ENCODE results near the gene BCL10. TPM values are rescaled to one million over a fixed set of nuclear protein-coding genes. Genes with fewer than 3 reads are reported as not detected.

Gene BCL10
- total RNA-seq, 2 donors from 2014 or later = 17.3 to 18.4 TPM

GRCh38 chr1:85300140-85300539 lies 23.7 kb upstream of the BCL10 start:
- WGBS = 89% methylated on average over 3 of the region's 3 CpGs
- H3K9me3 ChIP-seq = no peaks in the 10 kb centered on the region
- no peak for DNase-seq (ENCODE audit: low spot score)
- H3K4me1 ChIP-seq (replicated peaks) = peaks cover 11% of the 10 kb centered on the region
- TF ChIP-seq POLR2A (IDR thresholded peaks at IDR 0.05) (no peak), CTCF (IDR thresholded peaks at IDR 0.05) (no peak), POLR2AphosphoS5 (IDR thresholded peaks at IDR 0.05) (no peak)
- H3K27me3 ChIP-seq (replicated peaks; ENCODE audit: insufficient read depth) = no peaks in the 10 kb centered on the region
- intact Hi-C loops (cut with DNase I) = loop anchor here (10.0 kb wide), 1 partner anchor 585 kb away; no protein-coding TSS in a partner anchor
- H3K36me3 ChIP-seq = no peaks in the 10 kb centered on the region
- no peak overlapping the region for H3K27ac ChIP-seq
- H3K4me3 ChIP-seq = no peak overlapping the region

- Histone ChIP-seq H3K27me3 (replicated peaks; ENCODE audit: insufficient read depth) (no peaks in the 10 kb centered on the region), H3K27ac (peak overlapping the region; percentile 87 to 88), H3K4me1 (replicated peaks) (peaks cover 11% of the 10 kb centered on the region), H3K36me3 (no peaks in the 10 kb centered on the region), H3K9me3 (no peaks in the 10 kb centered on the region), H3K4me3 (no peak overlapping the region)
- TF ChIP-seq POLR2A (IDR thresholded peaks at IDR 0.05) (no peak), POLR2AphosphoS5 (IDR thresholded peaks at IDR 0.05) (peak; percentile 90)
- 11% methylated on average over 11 of the region's 11 CpGs for WGBS
- DNase-seq (ENCODE audit: low spot score) = peak; percentile 93
- intact Hi-C loops (cut with DNase I) = no loop called here
These were observed 21.6 kb upstream of the BCL10 start for GRCh38 chr1:85297855-85298629.

GRCh38 chr1:85297538-85297854 lies 21.1 kb upstream of the BCL10 start:
- peak overlapping the region; percentile 87 to 88 for H3K27ac ChIP-seq
- TF ChIP-seq CTCF (IDR thresholded peaks at IDR 0.05) (no peak), POLR2AphosphoS5 (IDR thresholded peaks at IDR 0.05) (no peak), POLR2A (IDR thresholded peaks at IDR 0.05) (no peak)
- WGBS = 18% methylated on average over 1 of the region's 1 CpG
- H3K9me3 ChIP-seq = no peaks in the 10 kb centered on the region
- no peaks in the 10 kb centered on the region for H3K36me3 ChIP-seq
- peaks cover 11% of the 10 kb centered on the region for H3K4me1 ChIP-seq (replicated peaks)
- intact Hi-C loops (cut with DNase I) = no loop called here
- no peaks in the 10 kb centered on the region for H3K27me3 ChIP-seq (replicated peaks; ENCODE audit: insufficient read depth)
- no peak for DNase-seq (ENCODE audit: low spot score)
- no peak overlapping the region for H3K4me3 ChIP-seq

- Histone ChIP-seq H3K4me3 (no peak overlapping the region), H3K27ac (peak overlapping the region; percentile 87 to 88), H3K36me3 (no peaks in the 10 kb centered on the region), H3K4me1 (replicated peaks) (peaks cover 11% of the 10 kb centered on the region), H3K27me3 (replicated peaks; ENCODE audit: insufficient read depth) (no peaks in the 10 kb centered on the region), H3K9me3 (no peaks in the 10 kb centered on the region)
- intact Hi-C loops (cut with DNase I) = no loop called here
- WGBS = 21% methylated on average over 1 of the region's 1 CpG
- no peak for TF ChIP-seq POLR2AphosphoS5 (IDR thresholded peaks at IDR 0.05)
- no peak for TF ChIP-seq CTCF (IDR thresholded peaks at IDR 0.05)
- no peak for TF ChIP-seq POLR2A (IDR thresholded peaks at IDR 0.05)
- no peak for DNase-seq (ENCODE audit: low spot score)
These were observed 20.5 kb upstream of the BCL10 start for GRCh38 chr1:85296980-85297379.

GRCh38 chr1:85295654-85296053 lies 19.2 kb upstream of the BCL10 start:
- 83% methylated on average over 4 of the region's 4 CpGs for WGBS
- no peak for DNase-seq (ENCODE audit: low spot score)
- Histone ChIP-seq H3K36me3 (no peaks in the 10 kb centered on the region), H3K4me3 (no peak overlapping the region), H3K27ac (no peak overlapping the region), H3K9me3 (no peaks in the 10 kb centered on the region), H3K27me3 (replicated peaks; ENCODE audit: insufficient read depth) (no peaks in the 10 kb centered on the region), H3K4me1 (replicated peaks) (peaks cover 11% of the 10 kb centered on the region)
- intact Hi-C loops (cut with DNase I) = no loop called here
- TF ChIP-seq POLR2AphosphoS5 (IDR thresholded peaks at IDR 0.05) = no peak
- no peak for TF ChIP-seq POLR2A (IDR thresholded peaks at IDR 0.05)
- TF ChIP-seq CTCF (IDR thresholded peaks at IDR 0.05) = no peak

All from prostate gland (tissue), 2 donors.